GM23338 (cell line): Measurements from ENCODE around the gene KCNAB2. TPM values are rescaled to one million over a fixed set of nuclear protein-coding genes. Genes with fewer than 3 reads are reported as not detected.
A peak's percentile ranks its signal among the peaks of the same experiment; 100 is the strongest.

ENCODE experiments used
- ATAC-seq: fragments of 200-7000 bp; cut with Tn5 transposase; 3 replicates; pipeline ENCODE4 v1.9.1; 2020
- DNase-seq: peaks from one replicate; pipeline ENCODE4 v3.0.0-alpha.2; 2015; ENCODE audit warnings: low spot score
- H2AFZ ChIP-seq: fragments of 200-600 bp; sonication (generic); 2 replicates; pipeline ENCODE4 v1.8.0; 2016; ENCODE audit warnings: antibody characterized with exemption, mild to moderate bottlenecking, moderate library complexity
- H3F3A ChIP-seq: fragments of 200-600 bp; sonication (generic); replicated peaks from 2 replicates; pipeline ENCODE4 v1.8.0; 2017; ENCODE audit warnings: antibody characterized with exemption, mixed run types, low read depth
- H3K27ac ChIP-seq: fragments of 200-600 bp; sonication (generic); 2 replicates; pipeline ENCODE4 v1.6.1; 2016; ENCODE audit warnings: low read depth
- H3K27me3 ChIP-seq: fragments of 200-600 bp; sonication (generic); 2 replicates; pipeline ENCODE4 v1.8.0; 2016; ENCODE audit warnings: mild to moderate bottlenecking, mixed run types, moderate library complexity; ENCODE audit not compliant: insufficient read depth
- H3K36me3 ChIP-seq: fragments of 200-600 bp; sonication (generic); 2 replicates; pipeline ENCODE4 v1.8.0; 2016; ENCODE audit warnings: mild to moderate bottlenecking; ENCODE audit not compliant: insufficient read depth
- H3K4me1 ChIP-seq: fragments of 200-600 bp; sonication (generic); 2 replicates; pipeline ENCODE4 v1.8.0; 2016; ENCODE audit warnings: mild to moderate bottlenecking, moderate library complexity; ENCODE audit not compliant: insufficient read depth
- H3K4me2 ChIP-seq: fragments of 200-600 bp; sonication (generic); 2 replicates; pipeline ENCODE4 v1.7.1; 2017; ENCODE audit warnings: mixed run types
- H3K4me3 ChIP-seq: fragments of 200-600 bp; sonication (generic); 2 replicates; pipeline ENCODE4 v1.6.1; 2016; ENCODE audit warnings: mixed run types
- H3K79me2 ChIP-seq: fragments of 200-600 bp; sonication (generic); replicated peaks from 2 replicates; pipeline ENCODE4 v1.8.0; 2017; ENCODE audit warnings: mild to moderate bottlenecking; ENCODE audit not compliant: insufficient read depth
- H3K9me2 ChIP-seq: fragments of 200-600 bp; sonication (generic); 2 replicates; pipeline ENCODE4 v1.8.0; 2017; ENCODE audit not compliant: insufficient read depth
- H4K20me1 ChIP-seq: fragments of 200-600 bp; sonication (generic); replicated peaks from 2 replicates; pipeline ENCODE4 v1.8.0; 2017; ENCODE audit warnings: mild to moderate bottlenecking; ENCODE audit not compliant: insufficient read depth
- H3K27ac Mint-ChIP-seq: 2 replicates; pipeline ENCODE4 v1.8.0; 2020; ENCODE audit warnings: inconsistent platforms, mild to moderate bottlenecking, moderate library complexity, mixed read lengths
- H3K27me3 Mint-ChIP-seq: 3 replicates; pipeline ENCODE4 v1.8.0; 2022; ENCODE audit warnings: low read depth, mild to moderate bottlenecking, moderate library complexity, mixed read lengths, inconsistent platforms; ENCODE audit not compliant: insufficient read depth, poor library complexity
- H3K36me3 Mint-ChIP-seq: 3 replicates; pipeline ENCODE4 v1.8.0; 2021; ENCODE audit warnings: low read depth, mild to moderate bottlenecking, inconsistent platforms, moderate library complexity, mixed read lengths
- H3K4me1 Mint-ChIP-seq: 3 replicates; pipeline ENCODE4 v1.8.0; 2020; ENCODE audit warnings: mild to moderate bottlenecking, inconsistent platforms, mixed read lengths
- H3K4me3 Mint-ChIP-seq: 3 replicates; pipeline ENCODE4 v1.8.0; 2021; ENCODE audit warnings: moderate library complexity, mild to moderate bottlenecking, inconsistent platforms, mixed read lengths
- H3K9me3 Mint-ChIP-seq: 3 replicates; pipeline ENCODE4 v1.8.0; 2020; ENCODE audit warnings: moderate library complexity, mild to moderate bottlenecking, inconsistent platforms, mixed read lengths
- CREB1 ChIP-seq: fragments of 250-450 bp; sonication (Bioruptor Pico); IDR thresholded peaks from 2 replicates; pipeline ENCODE4 v1.5.0; 2020; ENCODE audit warnings: low read depth, mild to moderate bottlenecking, moderate library complexity
- CTCF ChIP-seq, 2 experiments: fragments of 200-600 bp in 1 of 2; sonication (generic) in 1 of 2; conservative IDR thresholded peaks; 2 replicates each; pipeline versions ENCODE4 v1.5.1 to v1.6.1; 2016 to 2017; ENCODE audit warnings: antibody characterized with exemption in 2 of 2, low read depth in 2 of 2, mild to moderate bottlenecking in 2 of 2, moderate library complexity in 1 of 2
- EZH2 ChIP-seq: fragments of 200-600 bp; sonication (generic); IDR thresholded peaks from one replicate; pipeline ENCODE4 v1.8.0; 2017; ENCODE audit warnings: antibody characterized with exemption, mild to moderate bottlenecking, low read depth; ENCODE audit not compliant: unreplicated experiment
- EZH2phosphoT487 ChIP-seq: fragments of 200-600 bp; sonication (generic); IDR thresholded peaks from one replicate; pipeline ENCODE4 v1.8.1; 2018; ENCODE audit warnings: antibody characterized with exemption; ENCODE audit not compliant: unreplicated experiment
- JUNB ChIP-seq: IDR thresholded peaks from one replicate; pipeline ENCODE4 v1.6.1; 2016; ENCODE audit warnings: antibody characterized with exemption; ENCODE audit not compliant: unreplicated experiment
- NANOG ChIP-seq: IDR thresholded peaks from 2 replicates; pipeline ENCODE4 v1.6.1; 2016; ENCODE audit warnings: antibody characterized with exemption, borderline replicate concordance
- STAT1 ChIP-seq: IDR thresholded peaks from one replicate; pipeline ENCODE4 v1.6.1; 2016; ENCODE audit warnings: antibody characterized with exemption; ENCODE audit not compliant: unreplicated experiment
- ZNF114 ChIP-seq: fragments of 250-450 bp; sonication (Bioruptor Pico); IDR thresholded peaks from 2 replicates; pipeline ENCODE4 v1.5.0; 2020; ENCODE audit warnings: mild to moderate bottlenecking, moderate library complexity
- ZNF462 ChIP-seq: fragments of 250-450 bp; sonication (Bioruptor Pico); IDR thresholded peaks from 2 replicates; pipeline ENCODE4 v1.5.0; 2020; ENCODE audit warnings: mild to moderate bottlenecking, moderate library complexity
- polyA plus RNA-seq: library from polyadenylated mRNA; unstranded; fragments of >200 nt; fragmentation: Nextera tagmentation; extraction: Ambion mirVana; gene quantifications from 2 replicates; pipeline ENCODE4 v1.2.1, GENCODE V29; 2016
- total RNA-seq: library from RNA; depleted of rRNA; stranded (reverse); fragments of >200 nt; shearing (Covaris generic); gene quantifications from 2 replicates; pipeline ENCODE4 v1.2.3, GENCODE V29; 2014

The KCNAB2 gene
- total and polyA plus RNA-seq, 2 experiments from 2014 or later, result 3.0 to 3.7 TPM

GRCh38 chr1:6077506-6077905, 31.8 kb downstream of the KCNAB2 start:
- TF ChIP-seq STAT1 (no peak), ZNF462 (CRISPR knock-in tag) (no peak), EZH2phosphoT487 (no peak), ZNF114 (CRISPR knock-in tag) (no peak), EZH2 (no peak), JUNB (no peak), CREB1 (CRISPR knock-in tag) (no peak), CTCF (conservative IDR thresholded peaks at IDR 0.05; ENCODE audit: low read depth in 2 of 2) (no peak), NANOG (no peak)
- ATAC-seq (peak; percentile 66), DNase-seq (no peak)
- H3K36me3 ChIP-seq, result no peaks in the 10 kb centered on the region
- H3F3A ChIP-seq, result no peaks in the 10 kb centered on the region
- Mint-ChIP-seq H3K27ac (no peak overlapping the region), H3K9me3 (no peaks in the 10 kb centered on the region), H3K27me3 (peaks cover 8% of the 10 kb centered on the region), H3K4me1 (peaks cover 16% of the 10 kb centered on the region), H3K36me3 (no peaks in the 10 kb centered on the region), H3K4me3 (no peak overlapping the region)
- H4K20me1 ChIP-seq, result no peaks in the 10 kb centered on the region
- H3K79me2 ChIP-seq, result no peaks in the 10 kb centered on the region
- no peak overlapping the region for H3K4me2 ChIP-seq
- H3K9me2 ChIP-seq, result no peaks in the 10 kb centered on the region
- no peak overlapping the region for H2AFZ ChIP-seq
- no peak overlapping the region for H3K27ac ChIP-seq
- no peaks in the 10 kb centered on the region for H3K4me1 ChIP-seq
- no peak overlapping the region for H3K4me3 ChIP-seq
- H3K27me3 ChIP-seq, result no peaks in the 10 kb centered on the region
